HG02970 (cell line): ENCODE measurements around the gene OS9.
"Not testable (repeated sequence)": the region's sequence is repeated elsewhere in the genome, so short reads cannot be mapped to it uniquely, and the experiment has no call there.

Source experiments
- ATAC-seq: cut with Tn5 transposase; IDR thresholded peaks from one replicate; pipeline ENCODE4 v1.9.1; 2021; ENCODE audit warnings: mild to moderate bottlenecking, moderate library complexity, moderate number of reproducible peaks; ENCODE audit not compliant: unreplicated experiment, low FRiP score

The OS9 gene, protein sequence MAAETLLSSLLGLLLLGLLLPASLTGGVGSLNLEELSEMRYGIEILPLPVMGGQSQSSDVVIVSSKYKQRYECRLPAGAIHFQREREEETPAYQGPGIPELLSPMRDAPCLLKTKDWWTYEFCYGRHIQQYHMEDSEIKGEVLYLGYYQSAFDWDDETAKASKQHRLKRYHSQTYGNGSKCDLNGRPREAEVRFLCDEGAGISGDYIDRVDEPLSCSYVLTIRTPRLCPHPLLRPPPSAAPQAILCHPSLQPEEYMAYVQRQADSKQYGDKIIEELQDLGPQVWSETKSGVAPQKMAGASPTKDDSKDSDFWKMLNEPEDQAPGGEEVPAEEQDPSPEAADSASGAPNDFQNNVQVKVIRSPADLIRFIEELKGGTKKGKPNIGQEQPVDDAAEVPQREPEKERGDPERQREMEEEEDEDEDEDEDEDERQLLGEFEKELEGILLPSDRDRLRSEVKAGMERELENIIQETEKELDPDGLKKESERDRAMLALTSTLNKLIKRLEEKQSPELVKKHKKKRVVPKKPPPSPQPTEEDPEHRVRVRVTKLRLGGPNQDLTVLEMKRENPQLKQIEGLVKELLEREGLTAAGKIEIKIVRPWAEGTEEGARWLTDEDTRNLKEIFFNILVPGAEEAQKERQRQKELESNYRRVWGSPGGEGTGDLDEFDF

GRCh38 chr12:57693659-57694458 lies at the start of gene OS9:
TSS of gene OS9 (plus strand) at chr12:57694132. CDS start at chr12:57694162, 30 bp downstream.
- ATAC-seq: peak; percentile 97

DNA sequence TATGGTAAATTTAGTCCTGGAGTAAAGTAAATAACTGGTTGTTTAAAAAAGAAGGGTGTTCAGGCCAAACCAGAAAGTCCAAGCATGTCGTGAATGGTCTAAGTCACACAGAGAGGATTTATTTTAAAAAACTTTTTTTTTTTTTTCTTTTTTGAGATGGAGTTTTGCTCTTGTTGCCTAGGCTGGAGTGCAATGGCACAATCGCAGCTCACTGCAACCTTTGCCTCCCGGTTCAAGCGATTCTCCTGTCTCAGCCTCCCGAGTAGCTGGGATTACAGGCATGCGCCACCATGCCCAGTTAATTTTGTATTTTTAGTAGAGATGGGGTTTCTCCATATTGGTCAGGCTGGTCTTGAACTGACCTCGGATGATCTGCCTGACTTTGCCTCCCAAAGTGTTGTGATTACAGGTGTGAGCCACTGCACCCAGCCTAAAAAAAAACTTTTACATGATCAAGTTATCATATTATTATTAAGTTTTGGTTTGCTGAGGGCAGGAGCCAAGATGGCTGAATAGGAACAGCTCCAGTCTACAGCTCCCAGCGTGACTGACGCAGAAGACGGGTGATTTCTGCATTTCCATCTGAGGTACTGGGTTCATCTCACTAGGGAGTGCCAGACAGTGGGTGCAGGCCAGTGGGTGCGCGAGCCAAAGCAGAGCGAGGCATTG lies 47.8 kb upstream of the OS9 start:
- not testable (repeated sequence) for ATAC-seq

DNA sequence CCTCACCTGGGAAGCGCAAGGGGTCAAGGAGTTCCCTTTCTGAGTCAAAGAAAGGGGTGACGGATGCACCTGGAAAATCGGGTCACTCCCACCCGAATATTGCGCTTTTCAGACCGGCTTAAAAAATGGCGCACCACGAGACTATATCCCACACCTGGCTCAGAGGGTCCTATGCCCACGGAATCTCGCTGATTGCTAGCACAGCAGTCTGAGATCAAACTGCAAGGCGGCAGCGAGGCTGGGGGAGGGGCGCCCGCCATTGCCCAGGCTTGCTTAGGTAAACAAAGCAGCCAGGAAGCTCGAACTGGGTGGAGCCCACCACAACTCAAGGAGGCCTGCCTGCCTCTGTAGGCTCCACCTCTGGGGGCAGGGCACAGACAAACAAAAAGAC lies 47.3 kb upstream of the OS9 start:
- not testable (repeated sequence) for ATAC-seq

- ATAC-seq: no peak
These were observed 39.9 kb upstream of the OS9 start for GRCh38 chr12:57654042-57654441.

- no peak for ATAC-seq
These were observed 38.2 kb upstream of the OS9 start for GRCh38 chr12:57655541-57656240.

GRCh38 chr12:57656408-57656807 lies 37.5 kb upstream of the OS9 start:
- not testable (repeated sequence) for ATAC-seq

DNA sequence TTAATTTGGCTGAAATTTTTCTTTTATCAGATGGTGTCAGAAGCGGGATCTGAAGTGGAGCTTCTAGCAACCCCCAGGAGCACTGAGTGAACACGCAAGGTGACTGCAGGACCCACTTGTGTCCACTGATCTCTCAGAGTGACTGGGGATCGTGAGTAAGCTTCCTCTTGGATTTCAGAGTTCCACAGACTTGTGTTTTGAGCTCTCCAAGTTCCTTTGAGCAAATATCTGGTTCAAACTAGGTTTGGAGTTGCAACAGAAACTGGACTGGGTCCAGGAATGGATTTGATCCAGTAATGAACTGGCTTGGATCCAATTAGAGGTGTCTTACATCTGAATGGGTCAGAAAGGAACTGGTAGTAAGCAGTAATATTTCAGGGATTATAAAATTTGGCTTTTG lies 36.2 kb upstream of the OS9 start:
- ATAC-seq: no peak

DNA sequence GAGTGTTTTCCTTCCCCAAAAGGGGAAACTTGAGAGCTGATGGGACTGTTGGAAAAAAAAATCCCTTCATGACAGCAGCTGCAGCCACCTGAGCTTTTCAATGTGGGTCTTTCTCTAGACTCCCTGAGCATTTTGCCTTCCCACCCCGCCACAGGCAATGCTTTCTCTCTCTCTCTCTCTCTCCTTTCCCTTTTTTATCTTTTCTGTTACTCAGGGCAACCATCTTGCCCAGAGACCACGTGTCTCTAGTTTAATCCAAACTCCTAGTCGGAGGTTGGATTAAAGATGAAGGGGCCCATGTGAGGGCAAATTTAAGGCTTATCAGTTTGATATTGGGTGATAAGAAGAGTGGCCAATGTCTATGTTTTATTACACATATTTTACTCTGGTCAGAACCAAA lies 35.0 kb upstream of the OS9 start:
- no peak for ATAC-seq

DNA sequence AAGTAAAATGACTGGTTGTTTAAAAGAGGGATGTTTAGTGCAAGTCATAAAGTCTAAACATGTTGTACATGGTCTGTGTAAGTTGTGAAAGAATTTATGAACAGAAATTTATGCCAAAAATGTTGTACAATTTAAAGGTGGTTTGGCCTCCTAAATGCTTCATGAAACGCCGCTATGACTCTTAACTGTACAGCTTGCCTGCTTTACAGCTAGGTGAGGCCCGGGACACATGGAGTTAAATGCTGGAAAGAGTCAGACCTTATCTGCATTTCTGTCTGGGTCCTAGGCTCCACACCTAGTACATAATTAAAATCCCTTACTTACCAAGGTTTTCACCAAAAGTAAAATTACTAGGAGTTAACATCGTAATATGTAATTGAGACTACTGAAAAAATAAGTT lies 32.6 kb upstream of the OS9 start:
- no peak for ATAC-seq

- ATAC-seq: not testable (repeated sequence)
These were observed 28.7 kb upstream of the OS9 start for GRCh38 chr12:57665066-57665820.

DNA sequence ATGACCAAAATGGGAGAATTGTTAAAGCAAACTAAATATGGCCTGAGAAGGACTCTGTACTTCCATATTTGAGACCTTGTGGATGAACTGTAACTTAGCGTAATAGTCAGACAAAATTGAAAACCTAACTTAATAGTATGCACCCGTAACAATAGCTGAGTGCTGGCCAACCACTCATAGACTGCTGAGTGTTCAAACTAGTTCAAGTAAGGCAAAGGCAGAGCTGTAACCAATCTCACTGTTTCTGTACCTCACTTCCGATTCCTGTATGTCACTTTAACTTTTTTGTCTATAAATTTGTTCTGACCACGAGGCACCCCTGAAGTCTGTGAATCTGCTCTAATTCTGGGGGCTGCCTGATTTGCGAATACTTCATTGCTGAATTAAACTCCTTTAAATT lies 27.0 kb upstream of the OS9 start:
- ATAC-seq: no peak

GRCh38 chr12:57669691-57670090 lies 24.2 kb upstream of the OS9 start:
- ATAC-seq: not testable (repeated sequence)

DNA sequence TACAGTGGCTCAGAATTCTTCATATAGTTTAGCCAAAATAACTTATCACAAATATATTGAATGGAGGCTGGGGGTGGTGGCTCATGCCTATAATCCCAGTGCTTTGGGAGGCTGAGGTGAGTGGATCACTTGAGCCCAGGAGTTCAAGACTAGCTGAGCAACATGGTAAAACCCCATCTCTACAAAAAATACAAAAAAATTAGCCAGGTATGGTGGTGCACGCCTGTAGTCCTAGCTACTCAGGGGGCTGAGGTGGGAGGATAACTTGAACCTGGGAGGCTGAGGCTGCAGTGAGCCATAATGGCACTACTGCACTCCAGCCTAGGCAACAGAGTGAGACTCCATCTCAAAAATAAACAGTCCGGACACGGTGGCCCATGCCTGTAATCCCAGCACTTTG lies 22.1 kb upstream of the OS9 start:
- not testable (repeated sequence) for ATAC-seq

DNA sequence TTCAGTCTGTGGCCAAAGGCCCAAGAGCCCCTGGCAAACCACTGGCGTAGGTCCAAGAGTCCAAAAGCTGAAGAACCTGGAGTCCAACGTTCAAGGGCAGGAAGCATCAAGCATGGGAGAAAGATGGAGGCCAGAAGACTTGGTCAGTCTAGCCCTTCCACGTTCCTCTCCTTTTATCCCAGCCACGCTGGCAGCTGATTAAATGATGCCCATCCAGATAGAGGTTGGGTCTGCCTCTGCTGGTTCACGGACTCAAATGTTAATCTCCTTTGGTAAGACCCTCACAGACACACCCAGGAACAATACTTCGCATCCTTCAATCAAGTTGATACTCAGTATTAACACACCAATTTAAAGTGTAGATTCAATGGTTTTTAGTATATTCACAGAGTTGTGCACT lies 21.1 kb upstream of the OS9 start:
- no peak for ATAC-seq

- ATAC-seq: no peak
These were observed 19.2 kb upstream of the OS9 start for GRCh38 chr12:57674691-57675090.

DNA sequence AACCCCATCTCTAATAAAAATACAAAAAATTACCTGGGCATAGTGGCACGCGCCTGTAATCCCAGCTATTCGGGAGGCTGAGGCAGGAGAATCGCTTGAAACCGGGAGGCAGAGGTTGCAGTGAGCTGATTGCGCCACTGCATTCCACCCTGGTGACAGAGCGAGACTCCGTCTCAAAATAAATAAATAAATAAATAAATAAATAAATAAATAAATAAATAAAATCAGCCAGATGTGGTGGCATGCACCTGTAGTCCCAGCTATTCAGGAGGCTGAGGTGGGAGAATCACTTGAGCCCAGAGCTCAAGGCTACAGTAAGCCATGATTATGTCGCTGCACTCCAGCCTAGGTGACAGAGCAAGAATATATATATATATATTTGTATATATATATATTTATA lies 16.0 kb upstream of the OS9 start:
- ATAC-seq: not testable (repeated sequence)

DNA sequence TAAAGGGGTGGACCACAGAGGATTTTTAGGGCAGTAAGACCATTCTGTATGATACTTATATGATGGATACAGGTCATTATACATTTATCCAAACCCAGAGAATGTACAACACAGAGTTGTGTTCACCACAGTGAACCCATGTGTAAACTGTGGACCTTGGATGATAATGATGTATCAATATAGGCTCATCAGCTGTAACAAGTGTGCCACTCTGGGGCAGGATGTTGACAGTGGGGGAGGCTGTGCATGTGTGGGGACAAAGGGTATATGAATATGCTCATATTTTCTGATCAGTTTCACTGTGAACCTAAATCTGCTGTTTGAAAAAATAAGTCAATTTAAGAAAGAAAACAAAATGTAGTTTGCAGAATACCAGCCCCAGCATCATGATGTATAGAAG lies 14.2 kb upstream of the OS9 start:
- ATAC-seq: no peak

- no peak for ATAC-seq
These were observed 6.1 kb upstream of the OS9 start for GRCh38 chr12:57687862-57688261.

DNA sequence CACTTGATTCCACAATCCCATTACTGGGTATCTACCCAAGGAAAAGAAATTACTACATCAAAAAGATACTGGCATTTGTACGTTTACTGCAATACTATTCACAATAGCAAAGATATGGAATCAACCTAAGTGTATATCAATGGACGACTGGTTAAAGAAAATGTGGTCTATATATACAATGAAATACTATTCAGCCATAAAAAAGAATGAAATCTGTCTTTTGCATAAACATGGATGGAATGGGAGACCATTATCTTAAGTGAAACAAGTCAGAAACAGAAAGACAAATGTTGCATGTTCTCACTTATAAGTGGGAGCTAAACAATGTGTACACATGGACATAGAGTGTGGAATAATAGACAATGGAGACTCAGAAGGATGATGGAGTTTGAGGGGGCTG lies 5.0 kb upstream of the OS9 start:
- no peak for ATAC-seq
